Activated T-cell treated with anti-CD3 and anti-CD28 coated beads, Interleukin-2, amount 50 U/mL, for 48 hours (primary cell): ENCODE data around the gene SPATA3.

Experiments used
- DNase-seq, 2 experiments: peaks; one replicate each; pipeline ENCODE4 v3.0.0-alpha.2; 2020

SPATA3 gene

DNA sequence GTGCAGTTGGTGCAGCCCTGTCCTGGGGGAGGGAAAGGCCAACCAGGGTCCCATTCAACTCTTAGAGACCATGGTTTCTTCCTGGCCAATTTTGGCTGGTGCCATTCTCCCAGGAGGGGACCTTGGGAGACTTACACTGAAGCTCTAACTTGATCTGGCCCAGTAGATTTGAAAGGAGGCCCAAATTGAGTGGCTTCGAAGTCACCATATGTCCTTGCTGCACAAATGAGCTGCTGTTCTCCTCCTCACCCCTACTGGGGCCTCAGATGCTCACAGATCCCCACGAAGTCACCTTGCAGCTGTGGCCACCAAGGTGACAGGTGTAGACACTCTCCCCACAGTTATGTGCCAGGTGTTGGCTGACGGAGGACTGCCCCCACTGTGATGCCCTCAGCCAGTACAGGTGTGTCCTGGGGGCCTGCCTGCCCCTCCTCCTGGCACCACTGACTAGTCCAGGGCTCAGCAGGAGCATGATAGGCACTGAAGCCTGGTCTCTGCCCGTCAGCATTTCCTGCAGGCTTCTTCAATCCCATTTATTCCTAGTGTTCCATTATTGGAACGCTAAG is 36.7 kb downstream of the SPATA3 start:
- DNase-seq, result no peak

- DNase-seq, result no peak
Observed at GRCh38 chr2:231033147-231034132, 37.5 kb downstream of the SPATA3 start.

- no peak for DNase-seq
Observed at GRCh38 chr2:231034291-231034882, 38.5 kb downstream of the SPATA3 start.

GRCh38 chr2:231036131-231036530 is 40.2 kb downstream of the SPATA3 start:
- no peak for DNase-seq

- DNase-seq, result no peak
Observed at GRCh38 chr2:231036578-231037106, 40.7 kb downstream of the SPATA3 start.

- peak in 1 of 2 experiments; percentile 31 for DNase-seq
Observed at GRCh38 chr2:231037202-231037730, 41.3 kb downstream of the SPATA3 start, which contains the start of gene C2orf72. Gene C2orf72, plus strand, starts transcription at chr2:231037523. Its CDS starts 43 bp downstream, at chr2:231037566.

GRCh38 chr2:231037731-231038482 is 42.0 kb downstream of the SPATA3 start:
- no peak for DNase-seq

DNA sequence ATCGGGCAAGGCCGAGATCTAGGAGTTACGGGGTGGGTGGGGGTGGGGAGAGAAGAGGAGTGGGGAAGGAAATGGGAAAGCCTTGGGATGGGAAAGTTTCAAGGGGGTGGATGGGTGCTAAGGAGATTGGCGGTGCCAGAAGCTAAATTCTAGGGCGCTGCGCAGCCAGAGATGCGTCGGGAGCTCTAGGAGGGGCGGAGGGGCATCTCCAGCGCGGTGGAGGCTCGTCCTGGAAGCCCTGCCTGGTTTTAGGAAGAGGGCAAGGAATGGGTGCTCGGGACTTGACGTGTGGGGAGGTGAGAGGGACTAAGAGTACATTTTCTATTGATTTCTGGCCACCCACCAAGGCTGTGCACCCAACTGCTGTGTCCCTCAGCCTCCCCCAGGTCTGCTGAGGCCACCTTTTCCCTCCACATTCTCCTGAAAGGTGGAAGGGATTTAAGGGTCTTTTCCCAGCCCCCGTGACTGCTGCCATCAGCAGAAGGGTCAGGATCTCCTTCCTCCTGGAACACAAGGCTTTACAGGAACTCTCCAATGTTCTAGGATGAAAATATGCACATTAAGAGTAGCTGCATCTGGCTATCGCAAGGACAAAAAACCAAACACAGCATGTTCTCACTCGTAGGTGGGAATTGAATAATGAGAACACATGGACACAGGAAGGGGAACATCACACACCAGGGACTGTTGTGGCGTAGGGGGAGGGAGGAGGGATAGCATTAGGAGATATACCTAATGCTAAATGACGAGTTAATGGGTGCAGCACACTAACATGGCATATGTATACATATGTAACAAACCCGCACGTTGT is 42.8 kb downstream of the SPATA3 start:
- no peak for DNase-seq

DNA sequence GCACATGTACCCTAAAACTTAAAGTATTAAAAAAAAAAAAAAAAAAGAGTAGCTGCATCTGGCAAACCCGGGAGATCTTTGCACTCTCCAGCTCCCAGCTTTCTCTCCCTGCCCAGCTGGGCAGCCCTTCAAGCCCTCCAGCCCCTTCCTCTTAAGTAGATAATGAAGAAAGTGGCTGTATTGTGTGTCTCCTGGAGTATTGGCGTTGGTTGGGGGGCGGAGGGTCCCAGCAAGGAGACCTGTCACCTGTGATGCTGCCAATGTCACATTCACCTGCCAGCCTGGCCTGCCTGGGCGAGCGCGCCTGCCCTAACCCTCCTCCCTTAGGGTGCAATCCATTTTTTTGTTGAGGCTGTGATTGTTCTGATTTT is 43.4 kb downstream of the SPATA3 start:
- DNase-seq, result no peak

DNA sequence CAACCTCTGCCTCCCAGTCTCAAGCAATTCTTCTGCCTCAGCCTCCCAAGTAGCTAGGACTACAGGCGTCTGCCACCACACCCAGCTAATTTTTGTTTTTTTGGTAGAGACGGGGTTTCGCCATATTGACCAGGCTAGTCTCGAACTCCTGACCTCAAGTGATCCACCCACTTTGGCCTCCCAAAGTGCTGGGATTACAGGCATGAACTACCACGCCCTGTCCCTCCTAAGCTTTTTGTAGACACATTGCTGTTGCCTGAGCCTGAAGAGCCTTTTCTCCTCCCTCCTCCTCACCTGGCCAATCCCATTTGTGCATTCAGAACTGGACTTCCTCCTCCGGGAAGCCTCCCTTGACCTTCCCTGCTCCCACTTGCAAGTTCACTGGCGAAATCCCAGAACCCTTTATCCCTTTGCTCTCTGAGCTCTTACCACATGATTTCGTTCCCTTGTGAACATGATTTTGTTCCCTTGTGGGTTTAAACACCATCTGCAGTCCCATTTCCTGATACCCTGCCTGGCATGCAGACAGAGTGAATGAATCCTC is 44.0 kb downstream of the SPATA3 start:
- DNase-seq, result no peak

DNA sequence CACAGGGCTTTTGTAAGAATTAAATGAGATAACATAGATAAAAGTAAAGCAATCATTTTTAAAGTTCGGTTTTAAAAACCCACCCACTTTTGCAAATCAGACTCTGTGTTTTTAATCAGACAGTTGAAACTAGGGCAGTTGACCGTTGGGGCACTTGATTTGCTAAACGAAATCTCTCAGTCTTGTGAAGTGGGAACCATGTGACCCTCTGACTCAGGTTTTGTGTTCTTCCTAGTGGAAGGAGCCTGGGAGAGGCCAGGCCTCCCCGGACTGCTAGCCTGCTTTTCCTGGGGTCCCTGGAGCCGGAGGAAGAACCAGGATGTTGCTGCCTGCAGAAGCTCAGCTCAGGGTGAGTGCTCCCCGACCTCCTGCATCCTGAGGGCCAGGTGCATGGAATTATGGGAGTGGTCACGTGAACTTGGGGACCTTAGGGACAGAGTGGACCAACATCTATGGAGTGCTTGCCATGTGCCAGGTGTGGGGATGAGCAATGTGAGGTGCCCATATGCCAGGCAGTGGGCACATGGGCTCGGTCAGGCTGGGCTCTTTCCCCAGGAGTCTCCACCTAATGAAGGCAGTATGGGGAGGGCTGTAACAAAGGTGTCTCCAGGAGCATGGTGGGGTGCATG is 45.3 kb downstream of the SPATA3 start:
- DNase-seq, result no peak

GRCh38 chr2:231043796-231044195 is 47.9 kb downstream of the SPATA3 start:
- DNase-seq, result no peak

DNA sequence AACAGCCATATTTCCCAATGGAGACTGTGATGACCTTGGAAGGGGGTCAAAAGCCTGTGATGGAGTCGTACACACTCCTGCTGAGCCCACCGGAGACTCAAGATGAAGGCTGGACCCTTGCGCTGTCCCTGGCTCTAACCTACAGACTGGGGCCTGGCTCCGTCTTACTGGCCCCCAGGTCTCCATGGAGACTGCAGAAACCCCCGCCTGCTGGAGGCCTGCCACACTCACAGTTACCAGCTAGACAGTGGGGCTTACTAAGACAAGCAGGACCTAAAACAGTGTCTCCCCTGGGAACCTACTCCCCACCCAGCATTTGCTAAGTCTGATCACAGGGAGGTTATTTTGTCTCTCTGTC is 51.0 kb downstream of the SPATA3 start:
- DNase-seq, result no peak

- no peak for DNase-seq
Observed at GRCh38 chr2:231047274-231047922, 51.5 kb downstream of the SPATA3 start.

GRCh38 chr2:231047923-231048915 is 52.3 kb downstream of the SPATA3 start:
- DNase-seq, result no peak

DNA sequence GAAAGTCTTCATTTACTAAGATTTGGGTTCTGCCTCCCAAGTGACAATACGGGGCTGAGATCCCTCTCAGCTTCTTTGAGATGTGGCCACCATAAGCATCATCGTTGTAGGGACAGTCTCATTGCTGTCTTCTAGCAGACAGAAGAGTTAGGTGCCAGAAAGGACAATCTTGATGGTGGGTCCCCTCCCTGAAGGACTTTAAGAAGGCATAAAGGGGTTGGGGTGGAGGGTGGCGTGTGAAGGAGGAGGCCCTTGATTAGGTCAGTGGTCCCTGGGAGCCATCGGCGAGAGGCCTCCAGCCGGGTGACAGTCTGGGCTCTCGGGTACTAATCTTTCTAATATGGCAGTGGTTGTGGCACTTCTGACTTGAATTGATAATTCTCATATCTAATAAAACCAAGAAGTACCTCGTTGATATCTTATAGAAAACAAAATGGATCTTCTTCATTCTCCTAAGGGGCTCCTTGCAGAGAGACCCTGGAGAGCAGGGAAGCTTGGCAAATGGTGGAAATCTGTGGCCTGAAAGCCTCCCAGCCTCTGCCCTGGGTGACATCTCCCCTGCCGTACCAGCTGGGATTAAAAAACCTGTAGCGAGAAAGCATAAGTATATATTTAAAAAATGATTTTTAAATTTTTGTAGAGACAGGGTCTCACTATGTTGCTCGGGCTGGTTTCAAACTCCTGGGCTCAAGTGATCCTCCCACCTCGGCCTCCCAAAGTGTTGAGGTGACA is 53.5 kb downstream of the SPATA3 start:
- no peak for DNase-seq

- no peak for DNase-seq
Observed at GRCh38 chr2:231050018-231050901, 54.3 kb downstream of the SPATA3 start.
